Chondrocyte (in vitro differentiated cells): Measurements from ENCODE around the gene ETAA1. TPM values are rescaled to one million over a fixed set of nuclear protein-coding genes. Genes with fewer than 3 reads are reported as not detected.

Source experiments
- DNase-seq: peaks from one replicate; pipeline ENCODE4 v3.0.0; 2021; ENCODE audit warnings: mixed read lengths, low spot score
- H3K27ac Mint-ChIP-seq: one replicate; pipeline ENCODE4 v1.8.0; 2021; ENCODE audit warnings: mild to moderate bottlenecking, moderate library complexity, mixed read lengths; ENCODE audit not compliant: unreplicated experiment
- H3K27me3 Mint-ChIP-seq: 2 replicates; pipeline ENCODE4 v1.8.0; 2021; ENCODE audit warnings: low read depth, mixed read lengths
- H3K36me3 Mint-ChIP-seq: 2 replicates; pipeline ENCODE4 v1.8.0; 2021; ENCODE audit warnings: low read depth, mixed read lengths
- H3K4me1 Mint-ChIP-seq: 2 replicates; pipeline ENCODE4 v1.8.0; 2021; ENCODE audit warnings: low read depth, mild to moderate bottlenecking, mixed read lengths
- H3K4me3 Mint-ChIP-seq: one replicate; pipeline ENCODE4 v1.8.0; 2021; ENCODE audit warnings: mild to moderate bottlenecking, moderate library complexity, mixed read lengths; ENCODE audit not compliant: unreplicated experiment
- H3K9me3 Mint-ChIP-seq: 2 replicates; pipeline ENCODE4 v1.8.0; 2021; ENCODE audit warnings: low read depth, mixed read lengths
- CTCF ChIP-seq: fragments of 200-600 bp; sonication (generic); IDR thresholded peaks from 2 replicates; pipeline ENCODE4 v1.5.0; 2021; ENCODE audit warnings: antibody characterized with exemption, mild to moderate bottlenecking, moderate library complexity
- total RNA-seq: library from RNA; stranded (reverse); gene quantifications from 3 replicates; pipeline ENCODE4 v1.2.1, GENCODE V29; 2021

ETAA1 gene
- total RNA-seq, 1 donor from 2014 or later = 10.2 TPM

GRCh38 chr2:67448648-67449047 is 51.5 kb downstream of the ETAA1 start:
- TF ChIP-seq CTCF = no peak
- no peak for DNase-seq
- no peak overlapping the region for H3K4me3 Mint-ChIP-seq

DNA sequence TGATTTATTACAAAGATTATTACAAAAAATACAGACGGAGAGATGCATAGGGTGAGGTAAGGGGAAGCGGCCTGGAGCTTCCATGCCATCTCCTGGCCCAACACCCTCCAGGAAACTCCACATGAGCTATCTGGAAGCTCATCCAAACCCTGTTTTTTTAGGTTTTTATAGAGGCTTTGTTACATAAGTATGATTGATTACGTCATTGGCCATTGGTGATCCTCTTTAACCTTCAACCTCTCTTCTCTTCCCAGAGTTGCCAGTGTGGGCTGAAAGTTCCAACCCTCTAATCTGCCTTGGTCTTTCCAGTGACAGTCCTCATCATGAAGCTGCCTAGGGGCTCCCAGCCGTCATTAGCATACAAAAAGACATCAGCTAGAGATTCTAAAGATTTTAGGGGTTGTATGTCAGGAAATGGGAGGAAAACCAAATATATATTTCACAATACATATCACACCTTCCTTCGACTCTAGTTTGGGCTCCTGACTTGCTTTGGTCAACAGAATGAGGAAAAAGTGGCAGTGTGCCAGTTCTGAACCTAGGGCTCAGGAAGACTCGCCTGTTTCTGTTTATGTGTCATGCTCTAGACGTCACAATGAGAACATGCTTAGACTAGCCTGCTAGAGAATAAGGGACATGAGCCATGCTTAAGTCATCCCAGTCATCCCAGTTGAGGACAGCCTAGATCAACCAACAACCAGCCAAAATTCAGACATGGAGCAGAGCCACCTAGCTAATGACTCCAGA is 54.1 kb downstream of the ETAA1 start:
- Mint-ChIP-seq H3K27ac (no peak overlapping the region), H3K4me3 (no peak overlapping the region), H3K36me3 (no peaks in the 10 kb centered on the region), H3K27me3 (no peaks in the 10 kb centered on the region), H3K9me3 (no peaks in the 10 kb centered on the region), H3K4me1 (peaks cover 13% of the 10 kb centered on the region)
- TF ChIP-seq CTCF = no peak
- DNase-seq = no peak

More at GRCh38 chr2:67448648-67449047, 51.5 kb downstream of the ETAA1 start:
- peaks cover 9% of the 10 kb centered on the region for H3K9me3 Mint-ChIP-seq
- no peaks in the 10 kb centered on the region for H3K27me3 Mint-ChIP-seq
- no peak overlapping the region for H3K27ac Mint-ChIP-seq
- H3K36me3 Mint-ChIP-seq = no peaks in the 10 kb centered on the region
- peaks cover 21% of the 10 kb centered on the region for H3K4me1 Mint-ChIP-seq

- DNase-seq = no peak
- Mint-ChIP-seq H3K9me3 (no peaks in the 10 kb centered on the region), H3K27ac (no peak overlapping the region), H3K4me1 (no peaks in the 10 kb centered on the region), H3K36me3 (no peaks in the 10 kb centered on the region), H3K27me3 (no peaks in the 10 kb centered on the region), H3K4me3 (no peak overlapping the region)
- TF ChIP-seq CTCF = no peak
Measured at GRCh38 chr2:67453310-67453709, 56.2 kb downstream of the ETAA1 start.

DNA sequence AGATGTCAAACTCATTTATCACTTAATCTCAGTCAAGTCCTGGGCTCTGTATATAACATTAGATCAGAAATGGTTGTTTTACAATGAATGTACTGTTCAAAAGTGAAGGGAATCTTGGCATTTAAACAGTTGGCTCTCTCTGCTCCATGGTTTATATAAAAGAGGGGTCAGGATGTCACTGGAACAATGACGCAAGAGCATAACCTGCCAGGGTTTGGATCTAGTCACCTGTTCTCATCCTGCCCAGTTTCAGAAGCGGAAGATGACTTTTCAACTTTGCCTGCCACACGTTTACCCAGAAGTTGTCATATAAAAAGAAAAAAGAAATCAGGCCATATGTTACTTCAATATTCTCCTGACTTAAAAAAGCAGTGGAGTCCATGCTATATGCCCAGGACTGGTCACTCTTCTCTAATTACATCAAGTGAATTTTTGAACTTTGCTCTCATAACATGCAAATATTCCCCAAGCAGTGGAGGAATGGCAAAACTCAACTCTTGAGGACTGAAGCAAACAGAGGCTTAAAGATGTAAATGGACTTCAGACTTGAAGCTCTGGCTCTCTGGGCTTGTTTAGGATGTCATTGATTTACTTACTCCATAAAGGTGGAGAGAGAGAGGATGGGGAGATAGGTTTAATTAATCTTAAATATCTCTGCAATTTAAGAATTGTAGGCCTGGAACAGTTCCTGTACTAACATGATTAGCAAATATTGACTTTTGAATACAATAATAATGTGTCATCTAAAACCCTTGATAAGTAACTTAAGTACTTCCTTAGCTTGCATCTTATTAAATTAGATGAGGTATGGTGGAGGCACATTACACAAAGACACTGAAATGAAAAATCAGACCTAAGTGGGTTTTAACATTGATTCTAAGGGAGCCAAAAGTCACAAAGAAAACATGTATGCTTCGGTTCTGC is 58.3 kb downstream of the ETAA1 start:
- H3K4me1 Mint-ChIP-seq = no peaks in the 10 kb centered on the region
- H3K4me3 Mint-ChIP-seq = no peak overlapping the region
- no peak overlapping the region for H3K27ac Mint-ChIP-seq
- H3K27me3 Mint-ChIP-seq = no peaks in the 10 kb centered on the region
- no peaks in the 10 kb centered on the region for H3K9me3 Mint-ChIP-seq
- H3K36me3 Mint-ChIP-seq = no peaks in the 10 kb centered on the region
- TF ChIP-seq CTCF = no peak
- DNase-seq = no peak

GRCh38 chr2:67456428-67456827 is 59.3 kb downstream of the ETAA1 start:
- no peaks in the 10 kb centered on the region for H3K9me3 Mint-ChIP-seq
- H3K36me3 Mint-ChIP-seq = no peaks in the 10 kb centered on the region
- no peaks in the 10 kb centered on the region for H3K4me1 Mint-ChIP-seq
- no peak overlapping the region for H3K27ac Mint-ChIP-seq
- no peaks in the 10 kb centered on the region for H3K27me3 Mint-ChIP-seq
- TF ChIP-seq CTCF = no peak
- no peak for DNase-seq
- no peak overlapping the region for H3K4me3 Mint-ChIP-seq
